Left renal pelvis (tissue), 4 donors: ENCODE data around the gene TERC. TPM values are rescaled to one million over a fixed set of nuclear protein-coding genes. Genes with fewer than 3 reads are reported as not detected.
A peak's percentile ranks its signal among the peaks of the same experiment; 100 is the strongest.
"Not testable (repeated sequence)": the region's sequence is repeated elsewhere in the genome, so short reads cannot be mapped to it uniquely, and the experiment has no call there.

Experiments used
- DNase-seq, 4 donors: peaks; one replicate each; pipeline ENCODE4 v3.0.0-alpha.2; 2013; ENCODE audit warnings: low read depth in 4 of 4, low spot score in 3 of 4
- polyA plus RNA-seq, 4 donors: library from polyadenylated mRNA; unstranded; fragments of 120-200 nt; gene quantifications; one replicate each; pipeline ENCODE4 v1.2.1, GENCODE V29; 2013; ENCODE audit not compliant: insufficient read length in 4 of 4

Gene TERC
- polyA plus RNA-seq, 4 donors: 0.59 TPM; not detected in 3

DNA sequence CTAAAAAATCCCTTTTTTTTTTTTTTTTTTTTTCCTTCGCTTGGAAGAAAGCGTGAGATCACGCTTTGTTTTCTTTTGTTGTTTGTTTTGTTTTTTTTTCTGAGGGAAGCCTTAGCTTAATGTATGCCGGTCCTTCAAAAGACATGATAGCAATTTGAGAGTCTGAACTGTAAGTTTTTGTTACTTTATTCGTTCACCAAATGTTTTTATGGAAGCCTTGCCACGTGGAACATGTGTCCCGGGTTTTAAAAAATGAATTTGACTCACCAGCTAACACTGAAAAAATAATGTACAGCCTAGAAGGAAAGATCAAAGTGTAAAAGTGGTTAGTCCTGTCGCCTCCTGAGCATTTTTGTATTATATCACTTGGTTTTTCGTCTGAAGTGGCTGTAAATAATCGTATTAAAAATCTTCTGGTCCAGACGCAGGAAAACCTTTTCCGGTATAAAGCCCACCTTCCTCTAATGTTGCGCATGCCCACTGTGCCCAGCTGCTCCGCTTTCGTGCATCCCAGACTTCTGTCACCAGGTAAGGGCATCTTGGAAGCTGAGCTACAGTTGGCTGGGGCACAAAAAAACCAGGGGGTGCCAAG, 7.5 kb upstream of the TERC start:
- peak; percentile 74 to 83 (median 77) for DNase-seq

- peak; percentile 85 to 87 (median 86) for DNase-seq
These were observed 6.8 kb upstream of the TERC start for GRCh38 chr3:169771497-169772304.

GRCh38 chr3:169769287-169770181, 4.7 kb upstream of the TERC start, which contains the start of gene ACTRT3:
Gene ACTRT3 (minus strand): TSS chr3:169769561. CDS start chr3:169769520, 41 bp downstream.
- peak; percentile 44 to 61 (median 57) for DNase-seq

DNA sequence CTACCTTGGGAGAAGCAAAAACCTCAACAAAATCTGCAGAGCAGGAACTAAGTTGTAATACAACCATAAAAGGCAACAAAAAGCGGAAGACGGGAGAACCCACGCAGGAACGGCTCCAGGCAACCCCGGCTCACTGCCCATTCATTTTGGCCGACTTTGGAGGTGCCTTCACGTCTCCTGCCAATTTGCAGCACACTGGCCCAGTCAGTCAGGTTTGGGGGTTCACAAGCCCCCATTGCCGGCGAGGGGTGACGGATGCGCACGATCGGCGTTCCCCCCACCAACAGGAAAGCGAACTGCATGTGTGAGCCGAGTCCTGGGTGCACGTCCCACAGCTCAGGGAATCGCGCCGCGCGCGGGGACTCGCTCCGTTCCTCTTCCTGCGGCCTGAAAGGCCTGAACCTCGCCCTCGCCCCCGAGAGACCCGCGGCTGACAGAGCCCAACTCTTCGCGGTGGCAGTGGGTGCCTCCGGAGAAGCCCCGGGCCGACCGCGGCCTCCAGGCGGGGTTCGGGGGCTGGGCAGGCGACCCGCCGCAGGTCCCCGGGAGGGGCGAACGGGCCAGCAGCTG, 463 bp downstream of the TERC start:
- DNase-seq: peak in 1 of 4 donors; percentile 43

GRCh38 chr3:169760479-169760878, 4.4 kb downstream of the TERC start:
- no peak for DNase-seq

GRCh38 chr3:169759256-169759655, 5.6 kb downstream of the TERC start:
- no peak for DNase-seq

DNA sequence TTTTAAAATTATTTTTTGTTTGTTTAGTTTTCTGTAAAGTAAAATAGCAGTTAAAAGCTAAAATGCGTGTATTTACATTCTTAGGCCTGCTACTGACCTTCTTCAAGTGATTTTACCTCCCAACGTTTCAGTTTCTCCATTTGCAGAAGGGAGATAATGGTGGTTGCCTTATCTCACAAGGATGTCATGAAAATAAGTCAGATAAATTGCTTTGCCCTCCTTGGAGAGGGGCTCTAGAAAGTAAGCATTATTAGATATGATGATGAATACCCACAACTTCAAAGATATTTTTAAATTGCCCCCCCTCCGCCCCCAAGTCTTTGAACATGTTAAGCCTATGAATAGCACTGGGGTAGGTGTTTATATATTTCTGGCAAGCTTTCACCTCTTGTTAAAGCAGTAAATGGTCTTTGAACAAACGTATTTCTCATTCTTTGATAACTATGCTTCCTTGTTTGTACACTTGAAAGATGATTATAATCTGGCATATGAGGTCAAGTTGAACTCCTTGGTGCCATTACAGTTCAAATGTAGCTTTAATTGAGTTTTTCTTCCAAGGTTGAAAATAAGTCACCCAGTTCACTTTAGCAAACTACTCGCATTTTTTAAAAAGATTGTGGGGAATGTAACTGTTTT, 6.4 kb downstream of the TERC start:
- DNase-seq: no peak

DNA sequence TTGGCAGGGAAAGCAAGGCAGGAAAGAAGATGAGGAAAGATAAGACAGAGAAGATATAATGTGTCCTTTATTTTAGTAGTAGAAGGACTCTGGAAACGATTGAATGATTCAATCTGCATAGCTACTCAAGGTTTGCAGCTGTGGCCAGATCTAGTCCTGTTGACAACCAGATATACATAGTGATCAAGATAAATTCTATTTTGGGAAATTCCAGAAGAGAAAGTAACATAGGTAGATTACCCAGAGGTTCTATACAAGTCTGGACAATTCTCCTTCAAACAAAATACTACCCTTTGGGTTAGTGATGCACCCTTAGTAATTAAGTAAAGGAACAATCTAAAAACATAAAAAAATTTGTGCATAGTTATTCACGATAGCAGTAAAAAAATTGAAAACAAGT, 9.4 kb downstream of the TERC start:
- DNase-seq: no peak

GRCh38 chr3:169754711-169755110, 10.1 kb downstream of the TERC start:
- no peak for DNase-seq

- DNase-seq: no peak
These were observed 13.0 kb downstream of the TERC start for GRCh38 chr3:169751875-169752274.

- DNase-seq: no peak
These were observed 14.2 kb downstream of the TERC start for GRCh38 chr3:169750665-169751064.

- DNase-seq: no peak
These were observed 16.2 kb downstream of the TERC start for GRCh38 chr3:169748670-169749069.

DNA sequence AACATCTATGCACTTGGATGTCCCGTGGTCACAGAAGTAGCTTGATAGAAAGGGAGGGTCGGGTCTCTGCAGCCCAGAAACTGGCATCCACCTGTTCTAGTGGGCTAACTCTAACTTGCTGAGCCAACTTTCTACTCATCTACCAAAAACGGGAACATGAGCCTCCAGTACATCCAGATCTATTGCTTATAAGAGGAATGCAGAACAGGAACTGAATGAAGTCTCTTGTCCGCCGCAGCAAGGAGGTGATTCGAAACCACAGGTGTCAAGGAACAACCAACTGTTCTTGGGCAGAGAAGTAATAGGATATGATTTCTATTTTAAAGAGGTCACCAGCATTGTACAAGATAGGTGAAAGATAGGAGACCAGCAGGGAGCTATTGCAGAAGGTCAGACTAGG, 17.9 kb downstream of the TERC start:
- DNase-seq: no peak

GRCh38 chr3:169744366-169745054, 20.4 kb downstream of the TERC start:
- DNase-seq: no peak

- DNase-seq: no peak
These were observed 25.8 kb downstream of the TERC start for GRCh38 chr3:169739067-169739466.

DNA sequence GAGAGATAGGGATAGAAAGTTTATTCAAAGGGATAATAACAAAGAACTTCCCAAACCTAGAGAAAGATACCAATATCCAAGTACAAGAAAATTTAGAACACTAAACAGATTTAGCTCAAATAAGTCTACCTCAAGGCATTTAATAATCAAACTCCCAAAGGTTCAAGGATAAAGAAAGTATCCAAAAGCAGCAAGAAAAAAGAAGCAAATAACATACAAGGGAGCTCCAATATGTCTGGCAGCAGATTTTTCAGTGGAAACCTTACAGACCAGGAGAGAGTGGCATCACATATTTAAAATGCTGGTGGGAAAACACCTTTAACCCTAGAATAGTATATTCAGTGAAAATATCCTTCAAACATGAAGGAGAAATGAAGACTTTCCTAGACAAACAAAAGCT, 33.0 kb downstream of the TERC start:
- not testable (repeated sequence) for DNase-seq

DNA sequence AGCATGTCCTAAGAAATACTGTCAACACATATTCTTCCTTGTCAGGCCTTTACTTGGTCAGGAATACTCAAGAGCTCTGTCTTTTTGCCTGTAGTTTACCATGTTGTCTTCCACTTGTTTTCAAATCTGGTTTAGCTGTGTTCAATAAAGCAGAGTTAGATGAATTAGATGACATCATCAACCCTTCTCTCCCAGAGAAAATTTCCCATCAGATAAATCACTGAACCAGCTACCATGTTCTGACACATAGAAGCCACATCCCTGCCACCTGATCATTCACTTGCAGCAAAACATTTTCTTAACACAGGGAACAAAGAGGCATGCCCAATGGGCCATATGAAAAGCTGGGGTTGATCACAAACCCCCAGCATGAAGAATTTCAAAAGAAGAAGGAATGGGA, 42.1 kb downstream of the TERC start:
- no peak for DNase-seq

DNA sequence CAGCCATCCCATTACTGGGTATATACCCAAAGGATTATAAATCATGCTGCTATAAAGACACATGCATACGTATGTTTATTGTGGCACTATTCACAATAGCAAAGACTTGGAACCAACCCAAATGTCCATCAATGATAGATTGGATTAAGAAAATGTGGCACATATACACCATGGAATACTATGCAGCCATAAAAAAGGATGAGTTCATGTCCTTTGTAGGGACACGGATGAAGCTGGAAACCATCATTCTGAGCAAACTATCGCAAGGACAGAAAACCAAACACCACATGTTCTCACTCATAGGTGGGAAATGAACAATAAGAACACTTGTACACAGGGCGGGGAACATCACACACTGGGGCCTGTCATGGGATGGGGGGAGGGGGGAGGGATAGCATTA, 46.4 kb downstream of the TERC start:
- DNase-seq: not testable (repeated sequence)
